GM21360 (cell line): ENCODE results near the gene CSTB.
A peak's percentile ranks its signal among the peaks of the same experiment; 100 is the strongest.

ENCODE experiments used
- ATAC-seq: cut with Tn5 transposase; IDR thresholded peaks from one replicate; pipeline ENCODE4 v1.9.1; 2021; ENCODE audit warnings: mild to moderate bottlenecking, moderate library complexity; ENCODE audit not compliant: unreplicated experiment

Gene CSTB

GRCh38 chr21:43811262-43812105 is 35.4 kb upstream of the CSTB start:
- no peak for ATAC-seq

- ATAC-seq, result peak; percentile 61
Measured at GRCh38 chr21:43810505-43811261, 34.6 kb upstream of the CSTB start.

GRCh38 chr21:43809853-43810504 is 33.9 kb upstream of the CSTB start:
- ATAC-seq, result no peak

- no peak for ATAC-seq
Measured at GRCh38 chr21:43809346-43809799, 33.3 kb upstream of the CSTB start.

GRCh38 chr21:43808832-43809251 is 32.7 kb upstream of the CSTB start:
- no peak for ATAC-seq

GRCh38 chr21:43808367-43808766 is 32.3 kb upstream of the CSTB start:
- no peak for ATAC-seq

- no peak for ATAC-seq
Measured at GRCh38 chr21:43806017-43806710, 30.1 kb upstream of the CSTB start.

- peak; percentile 71 for ATAC-seq
Measured at GRCh38 chr21:43805275-43805800, 29.2 kb upstream of the CSTB start.

- no peak for ATAC-seq
Measured at GRCh38 chr21:43803558-43804300, 27.6 kb upstream of the CSTB start.

GRCh38 chr21:43802713-43803313 is 26.7 kb upstream of the CSTB start:
- ATAC-seq, result no peak

- no peak for ATAC-seq
Measured at GRCh38 chr21:43801006-43801783, 25.1 kb upstream of the CSTB start.

- ATAC-seq, result no peak
Measured at GRCh38 chr21:43800566-43800965, 24.5 kb upstream of the CSTB start.

GRCh38 chr21:43800124-43800523 is 24.0 kb upstream of the CSTB start:
- ATAC-seq, result no peak

- ATAC-seq, result no peak
Measured at GRCh38 chr21:43799301-43799840, 23.3 kb upstream of the CSTB start.

GRCh38 chr21:43797925-43798715 is 22.0 kb upstream of the CSTB start:
- ATAC-seq, result no peak

GRCh38 chr21:43797415-43797814 is 21.3 kb upstream of the CSTB start:
- ATAC-seq, result no peak

- no peak for ATAC-seq
Measured at GRCh38 chr21:43794857-43795256, 18.7 kb upstream of the CSTB start.

GRCh38 chr21:43794311-43794710 is 18.2 kb upstream of the CSTB start:
- no peak for ATAC-seq
